Germinal center (tissue), 1 donor: ENCODE measurements around the gene PPP1R36.
"Not testable (repeated sequence)": the region's sequence is repeated elsewhere in the genome, so short reads cannot be mapped to it uniquely, and the experiment has no call there.

Experiments used
- DNase-seq: peaks from one replicate; pipeline ENCODE4 v3.0.0; 2012; ENCODE audit warnings: mixed read lengths, low spot score

Gene PPP1R36

DNA sequence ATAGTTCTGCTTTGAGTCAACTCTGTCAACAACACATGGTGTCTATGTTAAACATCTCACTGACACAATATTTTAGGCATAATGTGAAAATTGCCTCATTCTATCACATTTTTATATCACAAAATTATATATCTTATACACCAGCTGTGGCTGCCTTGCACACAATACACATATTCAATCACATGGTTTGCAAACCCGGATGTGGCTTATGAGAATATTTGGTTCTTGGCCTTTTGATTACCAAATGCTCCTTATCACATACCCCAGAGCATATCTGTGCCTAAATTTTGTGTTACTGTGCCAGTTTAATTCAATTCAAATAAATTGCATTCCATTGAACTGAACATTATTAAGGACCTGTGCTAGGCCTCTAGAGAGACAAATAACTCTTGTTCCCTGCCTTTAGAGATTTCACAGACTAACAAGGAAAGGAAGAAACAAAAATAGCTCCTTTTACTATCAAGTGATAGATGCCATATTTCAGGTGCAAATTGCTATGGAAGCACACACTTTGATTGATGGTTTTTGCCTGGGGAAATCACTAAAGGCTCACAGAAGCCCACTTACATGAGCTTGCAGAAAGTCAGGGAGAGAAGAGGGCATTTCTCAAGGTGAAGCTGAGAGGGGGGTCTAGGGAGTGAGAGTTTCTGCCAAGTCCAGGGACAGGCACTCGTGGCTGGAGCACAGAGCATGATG lies 63.4 kb downstream of the PPP1R36 start:
- DNase-seq: no peak

DNA sequence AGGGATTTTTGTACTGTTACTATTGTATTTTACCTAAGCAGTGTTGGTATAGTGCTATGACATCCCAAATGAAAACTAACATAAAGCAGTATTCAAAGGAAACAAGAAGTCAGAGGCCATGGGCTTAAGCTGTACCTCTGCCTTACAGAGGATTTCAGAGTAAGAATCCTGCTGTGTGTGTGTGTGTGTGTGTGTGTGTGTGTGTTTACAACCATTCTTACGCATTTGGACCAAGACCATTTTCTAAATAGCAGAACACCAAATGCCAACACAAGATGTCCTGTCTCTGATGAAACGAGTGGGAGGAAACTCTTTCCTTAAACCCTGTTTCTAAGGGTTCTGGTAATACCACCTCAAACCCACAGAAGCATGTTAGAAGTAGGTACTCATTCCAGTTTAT lies 64.4 kb downstream of the PPP1R36 start:
- DNase-seq: no peak

DNA sequence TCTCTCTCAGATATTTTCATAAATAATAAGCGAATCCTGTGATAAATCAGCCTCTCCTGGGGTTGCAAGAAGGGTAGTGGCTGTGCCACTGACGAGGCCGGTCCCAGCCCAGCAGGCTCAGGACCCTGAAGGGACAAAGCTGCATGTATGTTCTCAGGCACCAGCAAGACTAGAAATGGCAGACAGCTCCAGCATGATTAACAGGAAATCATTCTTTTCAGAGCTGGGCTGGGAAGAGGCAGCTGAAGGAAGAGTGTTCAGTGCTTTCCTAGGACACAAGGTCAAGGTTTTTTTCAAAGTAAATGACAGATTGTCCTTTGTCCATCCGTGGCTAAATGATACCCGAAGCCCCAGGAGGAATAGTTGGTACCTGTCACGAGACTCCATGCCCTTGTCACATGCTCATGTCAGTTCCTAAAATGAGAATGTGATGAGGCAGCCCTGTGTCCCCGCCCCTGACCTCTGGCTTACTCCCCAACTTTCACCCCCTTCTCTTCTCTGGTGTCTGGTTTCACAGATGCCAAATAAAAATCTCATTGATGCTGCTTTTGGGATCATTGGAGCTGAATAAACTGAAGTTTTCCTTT lies 65.1 kb downstream of the PPP1R36 start:
- DNase-seq: no peak

DNA sequence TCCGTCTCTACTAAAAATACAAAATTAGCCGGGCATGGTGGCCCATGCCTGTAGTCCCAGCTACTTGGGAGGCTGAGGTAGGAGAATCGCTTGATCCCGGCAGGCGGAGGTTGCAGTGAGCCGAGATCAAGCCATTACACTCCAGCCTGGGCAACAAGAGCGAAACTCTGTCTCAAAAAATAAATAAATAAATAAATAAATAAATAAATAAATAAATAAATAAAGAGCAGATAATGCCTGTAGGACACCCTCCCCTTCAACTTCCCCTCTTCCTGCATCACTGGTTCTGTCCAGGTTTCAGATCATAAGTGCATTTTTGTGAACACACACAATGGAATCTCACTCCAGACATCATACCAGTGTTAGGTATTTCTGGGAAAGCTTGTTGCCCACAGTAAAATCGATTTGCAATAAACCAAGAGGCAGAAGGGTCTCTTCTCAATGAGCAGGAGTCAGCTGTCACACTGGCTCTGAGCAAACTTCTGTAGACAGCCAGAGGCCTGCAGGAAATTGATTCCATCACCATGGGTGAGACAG lies 68.2 kb downstream of the PPP1R36 start:
- not testable (repeated sequence) for DNase-seq

DNA sequence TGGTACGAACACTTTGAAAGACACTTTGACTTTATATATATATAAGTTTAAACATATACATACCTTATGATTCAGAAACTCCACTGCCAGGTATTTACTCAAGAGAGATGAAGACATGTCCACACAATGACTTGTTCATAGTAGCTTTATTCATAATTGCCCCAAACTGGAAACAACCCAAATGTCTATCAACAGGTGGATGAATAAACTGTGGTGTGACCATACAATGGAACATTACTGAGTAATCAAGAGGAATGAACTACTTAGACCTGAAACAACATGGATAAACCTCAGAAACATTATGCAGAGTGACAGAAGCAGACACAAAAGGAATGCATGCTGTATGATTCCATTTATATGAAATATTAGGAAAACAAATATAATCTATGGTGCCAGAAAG lies 71.1 kb downstream of the PPP1R36 start:
- no peak for DNase-seq

DNA sequence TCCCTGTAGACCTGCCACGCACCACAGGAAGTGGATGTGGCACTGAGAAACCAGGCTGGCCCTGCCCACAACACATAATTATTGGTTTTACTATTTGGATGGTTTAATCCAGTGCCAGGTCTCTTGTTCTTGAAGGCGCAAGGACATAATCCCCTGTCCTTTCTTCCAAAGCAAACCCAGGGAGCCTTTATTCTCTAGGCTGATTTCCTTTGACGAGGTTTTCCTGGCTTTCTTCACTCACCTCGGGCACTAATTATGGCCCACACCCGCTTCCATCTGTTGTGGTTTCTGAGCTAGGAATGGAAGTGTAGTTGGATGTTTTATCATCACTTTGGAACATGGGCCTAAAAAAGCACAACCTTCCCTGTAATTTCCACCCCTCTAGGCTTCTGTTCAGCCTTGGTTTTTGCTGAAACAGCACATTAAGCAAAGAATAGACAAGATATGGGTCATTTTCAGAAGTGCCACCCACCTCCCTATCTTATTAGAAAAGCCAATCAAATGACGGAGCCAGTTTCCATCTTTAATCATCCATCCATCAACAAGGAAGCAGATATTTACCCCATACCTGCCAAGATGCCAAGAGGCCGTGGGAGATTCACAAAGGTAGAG lies 73.9 kb downstream of the PPP1R36 start:
- DNase-seq: no peak

DNA sequence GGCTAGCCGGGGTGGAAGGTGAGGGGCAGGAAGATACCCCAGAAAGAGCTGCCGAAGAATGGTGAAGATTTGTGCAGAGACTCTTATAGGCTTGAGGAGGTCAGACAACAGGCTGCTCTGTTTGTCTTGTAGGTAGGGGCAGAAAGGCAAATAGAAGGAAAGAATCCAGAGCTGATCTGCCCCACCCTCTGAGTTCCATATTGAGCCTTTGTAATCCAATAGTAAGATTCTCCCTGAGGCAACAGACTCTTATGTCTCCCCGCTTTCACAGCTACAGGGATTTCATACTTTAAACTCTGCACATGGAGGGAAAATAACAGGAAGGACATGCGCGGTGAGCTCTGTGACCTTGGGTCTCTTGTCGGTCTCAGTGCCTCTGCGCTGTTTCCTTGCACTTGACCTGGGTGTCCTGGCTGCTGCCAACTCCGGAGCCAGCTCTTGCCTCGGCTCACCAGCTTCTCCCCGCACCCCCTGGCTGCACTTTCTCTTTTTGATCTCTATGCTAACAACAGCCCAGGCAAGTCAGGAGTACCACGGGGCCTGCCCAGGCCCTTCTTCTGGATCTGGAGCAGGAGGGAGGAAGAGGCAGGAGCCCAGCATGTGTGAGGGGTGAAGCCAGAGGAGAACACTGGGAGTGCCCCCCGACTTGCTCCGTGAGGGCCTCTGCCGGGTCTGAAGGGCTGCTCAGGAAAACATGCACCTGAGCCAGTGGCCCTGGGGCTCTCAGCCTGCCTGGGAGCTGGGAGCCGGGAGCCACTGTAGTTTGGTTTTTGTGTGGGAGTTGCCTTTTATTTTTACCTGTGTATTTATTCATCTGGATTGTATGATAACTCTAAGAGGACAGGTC lies 75.8 kb downstream of the PPP1R36 start:
- DNase-seq: no peak

DNA sequence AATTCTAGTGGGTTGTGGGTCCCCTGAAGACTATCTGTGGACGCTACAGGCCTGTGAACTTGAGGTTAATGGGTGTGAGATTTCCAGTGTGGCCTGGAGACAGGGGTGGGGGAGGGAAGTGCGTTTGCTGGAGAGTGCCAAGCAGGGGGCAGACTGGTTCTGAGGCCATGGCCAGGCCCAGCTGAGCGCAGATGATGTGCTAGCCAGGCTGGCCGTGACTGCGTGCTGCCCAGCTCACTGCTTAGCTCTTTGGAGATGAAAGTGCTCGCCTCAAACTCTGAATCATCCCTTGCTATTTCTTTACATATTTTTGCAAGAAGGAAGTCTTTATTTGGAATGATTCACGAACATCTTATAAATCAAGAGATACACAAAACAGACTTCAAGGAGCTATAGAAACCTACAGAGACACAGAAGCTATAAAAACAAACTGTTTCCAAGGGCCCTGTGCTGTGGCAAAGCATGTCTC lies 79.2 kb downstream of the PPP1R36 start:
- no peak for DNase-seq

DNA sequence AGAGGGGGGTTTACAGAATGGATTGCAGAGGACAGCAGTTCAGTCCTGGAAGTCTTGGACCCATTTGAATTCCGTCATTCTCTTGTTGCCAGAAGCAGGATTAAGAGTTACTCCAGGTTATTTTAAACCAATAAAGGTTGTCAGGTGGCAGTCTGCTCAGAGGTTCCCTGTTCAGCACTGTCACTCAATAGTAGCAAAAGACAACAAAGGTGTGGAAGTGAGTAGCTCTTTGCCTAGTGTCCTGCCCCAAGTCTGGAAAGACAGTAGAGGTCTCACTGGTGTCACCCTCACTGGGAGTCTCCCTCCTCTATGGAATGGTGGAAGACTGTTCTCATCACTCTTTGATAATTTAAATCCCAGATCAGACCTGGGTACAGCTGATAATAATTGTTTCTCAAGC lies 81.0 kb downstream of the PPP1R36 start:
- DNase-seq: no peak

DNA sequence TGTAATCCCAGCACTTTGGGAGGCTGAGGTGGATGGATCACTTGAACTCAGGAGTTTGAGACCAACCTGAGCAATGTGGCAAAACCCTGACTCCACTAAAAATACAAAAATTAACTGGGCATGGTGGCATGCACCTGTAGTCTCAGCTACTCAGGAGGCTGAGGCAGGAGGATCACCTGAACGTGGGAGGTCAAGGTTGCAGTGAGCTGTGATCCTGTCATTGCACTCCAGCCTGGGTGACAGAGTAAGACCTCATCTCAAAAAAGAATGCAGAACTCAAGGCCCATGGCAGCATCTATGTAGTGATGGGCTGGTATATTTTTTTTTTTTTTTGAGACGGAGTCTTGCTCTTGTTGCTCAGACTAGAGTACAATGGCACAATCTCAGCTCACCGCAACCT lies 81.5 kb downstream of the PPP1R36 start:
- DNase-seq: not testable (repeated sequence)

DNA sequence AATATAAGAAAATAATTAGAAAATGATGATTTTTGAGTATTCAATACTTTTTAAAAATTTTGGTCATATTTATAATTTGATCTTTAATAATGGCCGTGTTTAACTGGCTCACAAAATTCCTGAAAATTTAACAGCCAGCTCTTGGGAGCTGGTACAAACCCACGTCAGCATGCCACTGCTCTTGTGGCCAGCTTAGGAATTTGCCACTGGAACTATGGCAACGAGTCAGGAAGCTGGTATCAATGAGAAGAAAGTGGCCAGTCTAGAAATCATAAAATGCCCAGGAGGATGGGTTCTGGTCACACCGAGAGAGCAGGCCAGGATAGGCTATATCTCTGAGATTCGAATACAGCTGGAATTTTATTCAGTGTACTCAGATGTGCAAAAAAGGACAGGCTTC lies 82.3 kb downstream of the PPP1R36 start:
- no peak for DNase-seq

DNA sequence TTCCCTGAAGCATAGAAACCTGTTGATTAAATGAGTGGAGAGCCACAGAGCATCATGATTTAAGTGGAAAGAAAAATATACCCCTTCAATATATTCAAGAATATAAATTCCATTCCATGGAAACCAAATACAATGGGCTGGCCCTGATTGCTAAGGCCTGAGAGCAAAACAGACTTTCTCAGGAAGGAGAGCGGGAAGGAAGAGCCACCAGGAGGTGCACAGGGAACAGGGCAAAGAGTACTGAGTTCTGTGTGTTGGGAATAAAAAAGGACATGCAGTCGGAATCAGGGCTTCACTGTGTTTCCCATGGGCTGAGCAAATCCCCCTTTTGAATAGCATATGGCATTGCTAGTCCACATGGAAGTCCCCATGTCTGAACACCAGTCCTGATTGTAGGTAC lies 84.8 kb downstream of the PPP1R36 start:
- DNase-seq: no peak

DNA sequence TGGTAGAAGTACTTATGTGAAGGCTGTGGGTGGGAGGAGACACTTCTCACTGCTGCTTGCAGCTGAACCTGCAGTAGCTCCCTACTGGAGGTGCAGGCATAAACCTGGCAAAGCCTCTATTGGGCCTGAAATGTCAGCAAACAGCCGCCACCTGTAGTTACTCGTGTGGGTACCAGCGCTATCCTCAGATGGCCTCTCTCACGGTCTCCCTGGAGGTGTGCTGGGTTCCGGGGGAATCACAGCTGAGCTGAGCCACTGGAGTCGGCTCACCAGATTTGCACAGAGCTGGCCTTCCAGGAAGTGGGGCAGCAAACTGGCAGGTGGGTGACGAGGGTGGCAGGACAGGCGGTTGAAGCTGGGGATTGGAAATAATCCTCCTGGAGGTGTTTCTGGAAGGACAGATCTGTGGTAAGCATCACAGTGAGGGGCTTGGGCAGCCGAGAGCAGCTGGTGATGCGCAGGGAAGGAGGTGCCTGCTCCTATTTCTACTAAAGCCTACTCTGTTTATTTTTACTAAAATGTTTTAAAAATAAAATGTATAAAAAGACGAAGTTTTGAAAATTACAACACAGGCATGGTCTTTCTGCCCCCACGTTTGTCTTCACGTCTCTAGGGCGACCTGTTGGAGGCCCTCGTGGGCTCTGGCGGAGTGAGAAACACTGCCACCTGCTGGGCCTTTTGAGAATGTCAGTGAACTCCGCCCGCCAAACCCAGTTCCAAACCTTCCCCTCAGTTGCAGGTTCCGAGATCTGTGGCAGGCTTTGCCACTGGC lies 86.6 kb downstream of the PPP1R36 start:
- peak; percentile 80 for DNase-seq

DNA sequence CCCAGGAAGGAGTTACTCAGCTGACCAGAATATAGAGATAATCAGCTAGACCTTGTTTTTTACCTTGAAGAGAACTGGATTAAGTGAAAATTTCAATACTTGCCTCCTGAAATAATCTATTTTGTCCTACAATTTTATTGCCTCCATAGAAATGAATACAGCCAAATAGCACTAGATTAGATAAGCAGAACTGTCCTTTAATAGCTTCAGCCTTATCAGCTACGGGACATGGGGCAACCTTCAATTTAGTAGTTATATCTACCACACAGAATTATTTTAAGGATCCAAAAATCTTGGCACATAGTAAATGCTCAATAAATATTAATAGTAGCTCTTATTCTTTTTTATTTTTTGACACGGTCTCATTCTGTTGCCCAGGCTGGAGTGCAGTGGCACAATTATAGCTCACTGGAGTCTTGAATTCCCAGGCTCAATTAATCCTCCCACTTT lies 87.2 kb downstream of the PPP1R36 start:
- no peak for DNase-seq

DNA sequence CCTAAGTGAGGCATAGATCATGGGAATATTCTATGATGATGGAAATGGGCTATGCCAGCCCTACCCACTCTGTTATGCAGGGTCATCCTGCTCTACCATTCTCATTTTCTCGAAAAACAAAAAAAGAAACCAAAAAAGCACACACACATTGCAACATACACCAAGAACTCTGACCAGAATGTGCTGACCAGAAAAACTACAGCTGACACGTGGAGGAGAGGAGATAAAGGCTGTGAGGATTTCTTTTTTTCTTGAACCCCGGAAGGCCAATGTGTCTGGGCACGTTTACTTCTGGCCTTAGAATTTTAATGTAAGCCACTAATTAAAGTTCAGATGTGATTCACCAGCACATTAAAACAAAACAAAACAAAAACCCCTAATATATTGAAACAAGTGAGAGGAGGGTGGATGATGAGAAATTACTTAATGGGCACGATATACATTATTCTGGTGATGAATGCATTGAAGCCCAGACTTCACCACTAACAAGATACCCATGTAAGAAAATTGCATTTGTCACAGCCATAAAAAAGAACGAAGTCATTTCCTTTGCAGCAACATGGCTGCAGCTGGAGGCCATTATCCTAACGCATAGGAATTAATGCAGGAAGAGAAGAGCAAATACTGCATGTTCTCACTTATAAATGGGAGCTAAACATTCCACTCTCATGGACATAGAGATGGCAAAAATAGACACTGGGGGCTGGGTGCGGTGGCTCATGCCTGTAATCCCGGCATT lies 88.1 kb downstream of the PPP1R36 start:
- no peak for DNase-seq

DNA sequence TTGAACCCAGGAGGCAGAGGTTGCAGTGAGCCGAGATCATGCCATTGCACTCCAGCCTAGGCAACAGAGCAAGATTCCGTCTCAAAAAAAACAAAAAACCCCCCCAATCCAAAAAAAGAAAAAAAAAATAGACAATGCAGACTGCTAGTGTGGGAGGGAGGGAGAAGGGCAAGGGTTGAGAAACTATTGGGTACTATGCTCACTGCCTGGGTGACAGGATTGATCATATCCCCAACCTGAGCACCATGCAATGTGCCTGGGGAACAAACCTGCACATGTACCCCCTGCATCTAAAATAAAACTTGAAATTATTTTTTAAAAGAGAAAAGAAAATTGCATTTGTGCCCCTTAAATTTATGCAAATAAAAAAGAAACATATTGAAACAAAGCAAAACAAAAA lies 88.9 kb downstream of the PPP1R36 start:
- DNase-seq: no peak
